Esophagus squamous epithelium (tissue), 5 donors: ENCODE measurements around the gene HOXA9. TPM values are rescaled to one million over a fixed set of nuclear protein-coding genes. Genes with fewer than 3 reads are reported as not detected.
A peak's percentile ranks its signal among the peaks of the same experiment; 100 is the strongest.

Experiments used
- DNase-seq: peaks from one replicate; lab custom pipeline; 2025; lab: John Stamatoyannopoulos, UW
- H3K27ac ChIP-seq, 4 donors: fragments of 200-600 bp; sonication (generic); one replicate each; pipeline ENCODE4 v1.5.1; 2016 to 2019; ENCODE audit warnings: mild to moderate bottlenecking in 1 of 4
- H3K27me3 ChIP-seq, 4 donors: fragments of 200-600 bp; sonication (generic); 1 replicate in 3 of 4; 2 replicates in 1 of 4; pipeline versions ENCODE4 v1.5.1 to v1.6.0; 2017 to 2021; ENCODE audit warnings: antibody characterized with exemption in 1 of 4
- H3K36me3 ChIP-seq, 3 donors: fragments of 200-600 bp; sonication (generic); one replicate each; pipeline ENCODE4 v1.5.1; 2016 to 2019
- H3K4me1 ChIP-seq, 3 donors: fragments of 200-600 bp; sonication (generic); one replicate each; pipeline ENCODE4 v1.5.1; 2017 to 2019
- H3K4me3 ChIP-seq, 4 donors: fragments of 200-600 bp; sonication (generic); 1 replicate in 3 of 4; 2 replicates in 1 of 4; pipeline ENCODE4 v1.5.1; 2016 to 2019; ENCODE audit warnings: mild to moderate bottlenecking in 2 of 4, moderate library complexity in 1 of 4
- H3K9me3 ChIP-seq, 3 donors: fragments of 200-600 bp; sonication (generic); one replicate each; pipeline ENCODE4 v1.5.1; 2016 to 2019
- CTCF ChIP-seq, 6 experiments: fragments of 450-650 bp in 4 of 6; fragments of 200-600 bp in 2 of 6; sonication (generic) in 2 of 6; IDR thresholded peaks; one replicate each; pipeline ENCODE4 v1.5.1; 2016 to 2019; ENCODE audit warnings: antibody characterized with exemption in 6 of 6, mild to moderate bottlenecking in 4 of 6, moderate library complexity in 4 of 6
- POLR2A ChIP-seq, 4 donors: fragments of 450-650 bp; IDR thresholded peaks; one replicate each; pipeline ENCODE4 v1.6.1; 2017; ENCODE audit warnings: antibody characterized with exemption in 4 of 4, mild to moderate bottlenecking in 4 of 4, moderate library complexity in 3 of 4
- WGBS, 2 donors: methylation state at CpG; one replicate each; pipeline ENCODE4 v1.1.5; 2018; 5-methylcytosine and 5-hydroxymethylcytosine counted together
- intact Hi-C: fragments of 100-400 bp; cut with DNase I; formaldehyde crosslinking; loops from one replicate; pipeline ENCODE4 v1.15.0; 2022
- total RNA-seq, 4 donors: library from RNA; depleted of rRNA; stranded (reverse); fragments of >200 nt; gene quantifications; one replicate each; pipeline ENCODE4 v1.1.0, GENCODE V29; 2016
- donor health status: DM: yes; HTN: yes; CAD: no.

The HOXA9 gene
- 1 to 10 TPM in 1 of 4 donors, under 1 TPM in 1, not detected in 2; 0.57 to 1.1 TPM for total RNA-seq

GRCh38 chr7:27165089-27165995, at the start of gene HOXA9:
TSS of gene HOXA9 (minus strand) at chr7:27165537. CDS start at chr7:27165457, 80 bp downstream.
- WGBS, 2 donors, result 12 to 16% methylated on average over 25 to 42 of the region's 82 CpGs
- intact Hi-C loops, result loop anchor here (5.0 to 10.0 kb wide), 2 partner anchors 788 to 1311 kb away; no protein-coding TSS in a partner anchor
- Histone ChIP-seq H3K9me3 (no peaks in the 10 kb centered on the region), H3K4me1 (peaks cover 28 to 71% (median 44%) of the 10 kb centered on the region in 3 donors), H3K4me3 (peak within 1 kb of the TSS; percentile 8 to 51 (median 26)), H3K27ac (peak within 1 kb of the TSS in 1 of 4 donors; percentile 21), H3K27me3 (peaks cover 37 to 99% (median 69%) of the 10 kb centered on the region in 4 donors), H3K36me3 (no peaks in the 10 kb centered on the region)
- TF ChIP-seq CTCF (IDR thresholded peaks at IDR 0.05) (no peak), POLR2A (IDR thresholded peaks at IDR 0.05) (peak in 1 of 4 donors; percentile 4)
- DNase-seq, result no peak

- TF ChIP-seq CTCF (IDR thresholded peaks at IDR 0.05) (no peak), POLR2A (IDR thresholded peaks at IDR 0.05) (no peak)
- Histone ChIP-seq H3K9me3 (no peaks in the 10 kb centered on the region), H3K36me3 (no peaks in the 10 kb centered on the region), H3K27ac (no peak overlapping the region), H3K27me3 (peaks cover 13 to 100% (median 42%) of the 10 kb centered on the region in 4 donors), H3K4me1 (peaks cover 7 to 19% (median 10%) of the 10 kb centered on the region in 3 donors), H3K4me3 (no peak overlapping the region)
- intact Hi-C loops, result loop anchor here (5.0 kb wide), 1 partner anchor 368 kb away; no protein-coding TSS in a partner anchor
- 41 to 45% methylated on average over 7 of the region's 8 CpGs for WGBS, 2 donors
- DNase-seq, result no peak
Observed at GRCh38 chr7:27214239-27214950, 49.1 kb upstream of the HOXA9 start.

GRCh38 chr7:27213433-27214238, 48.3 kb upstream of the HOXA9 start:
- intact Hi-C loops, result loop anchor here (5.0 kb wide), 1 partner anchor 369 kb away; no protein-coding TSS in a partner anchor

More at GRCh38 chr7:27213433-27214238, 48.3 kb upstream of the HOXA9 start:
- Histone ChIP-seq H3K36me3 (no peaks in the 10 kb centered on the region), H3K27me3 (peaks cover 13 to 100% (median 42%) of the 10 kb centered on the region in 4 donors), H3K27ac (no peak overlapping the region), H3K4me3 (peak overlapping the region in 1 of 4 donors; percentile 10), H3K9me3 (no peaks in the 10 kb centered on the region), H3K4me1 (peaks cover 7 to 19% (median 10%) of the 10 kb centered on the region in 3 donors)
- WGBS, 2 donors, result 18 to 53% methylated on average over 4 to 16 of the region's 50 CpGs
- DNase-seq, result no peak
- TF ChIP-seq POLR2A (IDR thresholded peaks at IDR 0.05) (no peak), CTCF (IDR thresholded peaks at IDR 0.05) (no peak)
